OCI-LY7 (cell line): Measurements from ENCODE around the gene TMED3. TPM values are rescaled to one million over a fixed set of nuclear protein-coding genes. Genes with fewer than 3 reads are reported as not detected.

Experiments used
- BruUV-seq: library from RNA; stranded (reverse); fragments of 400-500 nt; replicated peaks from 2 replicates; lab custom pipeline; 2021; lab: Mats Ljungman, UMichigan
- CTCF ChIA-PET: fragments of 300-600 bp; sonication (Branson Sonifier 250); formaldehyde crosslinking; loops from one replicate; lab custom pipeline; 2022; ENCODE audit warnings: antibody characterized with exemption; ENCODE audit not compliant: unreplicated experiment; lab: Charles Lee
- POLR2A ChIA-PET: fragments of 300-600 bp; sonication (Branson Sonifier 250); formaldehyde crosslinking; loops from one replicate; lab custom pipeline; 2022; ENCODE audit warnings: antibody characterized with exemption; lab: Charles Lee
- DNase-seq: peaks from one replicate; pipeline ENCODE4 v3.0.0-alpha.2; 2015; ENCODE audit warnings: low spot score
- H2AFZ ChIP-seq: fragments of 200-600 bp; sonication (generic), shearing (Covaris generic); 2 replicates; pipeline ENCODE4 v1.6.1; 2014; ENCODE audit warnings: mild to moderate bottlenecking, antibody characterized with exemption, low read length, moderate library complexity
- H3K27ac ChIP-seq: fragments of 200-600 bp; sonication (generic); 2 replicates; pipeline ENCODE4 v1.5.1; 2014; ENCODE audit warnings: mixed run types, low read depth, mild to moderate bottlenecking, moderate library complexity, low read length, inconsistent platforms; ENCODE audit not compliant: poor library complexity, severe bottlenecking
- H3K36me3 ChIP-seq: fragments of 200-600 bp; sonication (generic); 2 replicates; pipeline ENCODE4 v1.6.1; 2014; ENCODE audit warnings: mild to moderate bottlenecking, antibody characterized with exemption, low read length, moderate library complexity, mixed read lengths; ENCODE audit not compliant: insufficient read depth
- H3K4me1 ChIP-seq: fragments of 200-600 bp; sonication (generic); 2 replicates; pipeline ENCODE4 v1.5.1; 2014; ENCODE audit warnings: mild to moderate bottlenecking, low read length; ENCODE audit not compliant: insufficient read depth, poor library complexity, severe bottlenecking
- H3K4me2 ChIP-seq: fragments of 200-600 bp; sonication (generic); 2 replicates; pipeline ENCODE4 v1.6.1; 2014; ENCODE audit warnings: mild to moderate bottlenecking, low read length
- H3K4me3 ChIP-seq: fragments of 200-600 bp; sonication (generic); 2 replicates; pipeline ENCODE4 v1.5.1; 2014; ENCODE audit warnings: mild to moderate bottlenecking, low read depth, low read length; ENCODE audit not compliant: poor library complexity, severe bottlenecking
- H3K79me2 ChIP-seq: fragments of 200-600 bp; sonication (generic); 2 replicates; pipeline ENCODE4 v1.6.1; 2016; ENCODE audit warnings: low read depth, mild to moderate bottlenecking, low read length, moderate library complexity, mixed read lengths; ENCODE audit not compliant: insufficient read depth
- H3K9me2 ChIP-seq: fragments of 200-600 bp; sonication (generic); 2 replicates; pipeline ENCODE4 v1.6.1; 2016; ENCODE audit warnings: mild to moderate bottlenecking, low read length, mixed read lengths; ENCODE audit not compliant: insufficient read depth
- H3K9me3 ChIP-seq: fragments of 200-600 bp; sonication (generic); 2 replicates; pipeline ENCODE4 v1.6.1; 2014; ENCODE audit warnings: mild to moderate bottlenecking, mixed run types, low read length, mixed read lengths
- H4K20me1 ChIP-seq: fragments of 200-600 bp; sonication (generic); 2 replicates; pipeline ENCODE4 v1.6.1; 2014; ENCODE audit warnings: mild to moderate bottlenecking, antibody characterized with exemption, low read length, moderate library complexity, mixed read lengths; ENCODE audit not compliant: insufficient read depth
- EZH2phosphoT487 ChIP-seq: fragments of 200-600 bp; sonication (generic); IDR thresholded peaks from 2 replicates; pipeline ENCODE4 v1.6.1; 2018; ENCODE audit warnings: low read depth, borderline replicate concordance, mild to moderate bottlenecking, mixed run types, antibody characterized with exemption, low read length, moderate library complexity, mixed read lengths
- intact Hi-C: fragments of 100-400 bp; cut with micrococcal nuclease; formaldehyde crosslinking; loops from one replicate; pipeline ENCODE4 v1.10.0; 2022; ENCODE audit not compliant: unreplicated experiment
- total RNA-seq, 2 experiments: library from RNA; depleted of rRNA in 1 of 2; stranded (reverse); fragments of >200 nt in 1 of 2; shearing (Covaris generic) in 1 of 2; gene quantifications; 2 replicates each; pipeline ENCODE4 v1.2.3, GENCODE V29; 2014 to 2022
- TF ChIP-seq, protein P1 (sequence below): fragments of 200-600 bp; sonication (generic); conservative IDR thresholded peaks from 2 replicates; pipeline ENCODE4 v1.5.1; 2014; ENCODE audit warnings: mild to moderate bottlenecking, antibody characterized with exemption, low read length, moderate library complexity, mixed read lengths

The TMED3 gene
- total RNA-seq, 2 experiments from 2014 or later: 33.2 to 55.9 TPM

DNA sequence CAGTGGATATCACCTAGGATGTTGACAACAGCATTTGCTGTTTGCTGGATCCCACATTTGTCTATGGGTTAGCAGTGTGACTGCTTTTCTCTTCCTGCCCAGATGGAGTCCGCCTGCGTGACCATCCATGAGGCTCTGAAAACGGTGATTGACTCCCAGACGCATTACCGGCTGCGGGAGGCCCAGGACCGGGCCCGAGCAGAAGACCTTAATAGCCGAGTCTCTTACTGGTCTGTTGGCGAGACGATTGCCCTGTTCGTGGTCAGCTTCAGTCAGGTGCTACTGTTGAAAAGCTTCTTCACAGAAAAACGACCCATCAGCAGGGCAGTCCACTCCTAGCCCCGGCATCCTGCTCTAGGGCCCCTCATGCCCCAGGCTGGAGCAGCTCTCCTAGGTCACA is 11.0 kb downstream of the TMED3 start:
- no peak overlapping the region for H2AFZ ChIP-seq
- TF ChIP-seq EZH2phosphoT487: no peak
- TF ChIP-seq, protein P1, sequence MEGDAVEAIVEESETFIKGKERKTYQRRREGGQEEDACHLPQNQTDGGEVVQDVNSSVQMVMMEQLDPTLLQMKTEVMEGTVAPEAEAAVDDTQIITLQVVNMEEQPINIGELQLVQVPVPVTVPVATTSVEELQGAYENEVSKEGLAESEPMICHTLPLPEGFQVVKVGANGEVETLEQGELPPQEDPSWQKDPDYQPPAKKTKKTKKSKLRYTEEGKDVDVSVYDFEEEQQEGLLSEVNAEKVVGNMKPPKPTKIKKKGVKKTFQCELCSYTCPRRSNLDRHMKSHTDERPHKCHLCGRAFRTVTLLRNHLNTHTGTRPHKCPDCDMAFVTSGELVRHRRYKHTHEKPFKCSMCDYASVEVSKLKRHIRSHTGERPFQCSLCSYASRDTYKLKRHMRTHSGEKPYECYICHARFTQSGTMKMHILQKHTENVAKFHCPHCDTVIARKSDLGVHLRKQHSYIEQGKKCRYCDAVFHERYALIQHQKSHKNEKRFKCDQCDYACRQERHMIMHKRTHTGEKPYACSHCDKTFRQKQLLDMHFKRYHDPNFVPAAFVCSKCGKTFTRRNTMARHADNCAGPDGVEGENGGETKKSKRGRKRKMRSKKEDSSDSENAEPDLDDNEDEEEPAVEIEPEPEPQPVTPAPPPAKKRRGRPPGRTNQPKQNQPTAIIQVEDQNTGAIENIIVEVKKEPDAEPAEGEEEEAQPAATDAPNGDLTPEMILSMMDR: no peak
- H3K9me2 ChIP-seq: no peaks in the 10 kb centered on the region
- H3K4me3 ChIP-seq: no peak overlapping the region
- H3K9me3 ChIP-seq: no peaks in the 10 kb centered on the region
- intact Hi-C loops: no loop called here
- BruUV-seq: no TSS peak
- H3K36me3 ChIP-seq: peaks cover 89% of the 10 kb centered on the region
- CTCF ChIA-PET: no interaction called here
- POLR2A ChIA-PET: no interaction called here
- H3K79me2 ChIP-seq: no peaks in the 10 kb centered on the region
- H3K4me2 ChIP-seq: no peak overlapping the region
- DNase-seq: no peak
- H3K4me1 ChIP-seq: no peaks in the 10 kb centered on the region
- H3K27ac ChIP-seq: no peak overlapping the region
- no peaks in the 10 kb centered on the region for H4K20me1 ChIP-seq

GRCh38 chr15:79322306-79322705 is 11.4 kb downstream of the TMED3 start:
- CTCF ChIA-PET: no interaction called here

GRCh38 chr15:79322945-79323344 is 12.0 kb downstream of the TMED3 start:
- Histone ChIP-seq H3K36me3 (peaks cover 82% of the 10 kb centered on the region), H3K27ac (no peak overlapping the region), H3K4me1 (no peaks in the 10 kb centered on the region), H4K20me1 (no peaks in the 10 kb centered on the region), H3K79me2 (no peaks in the 10 kb centered on the region), H3K4me3 (no peak overlapping the region), H3K9me3 (no peaks in the 10 kb centered on the region), H2AFZ (no peak overlapping the region), H3K9me2 (no peaks in the 10 kb centered on the region), H3K4me2 (no peak overlapping the region)
- intact Hi-C loops: no loop called here
- ChIA-PET POLR2A (no interaction called here), CTCF (no interaction called here)
- BruUV-seq: no TSS peak
- DNase-seq: no peak
- TF ChIP-seq EZH2phosphoT487: no peak
- TF ChIP-seq, protein P1: no peak

More at GRCh38 chr15:79322306-79322705, 11.4 kb downstream of the TMED3 start:
- Histone ChIP-seq H2AFZ (no peak overlapping the region), H3K79me2 (no peaks in the 10 kb centered on the region), H3K9me2 (no peaks in the 10 kb centered on the region), H4K20me1 (no peaks in the 10 kb centered on the region), H3K4me2 (no peak overlapping the region), H3K4me1 (no peaks in the 10 kb centered on the region), H3K36me3 (peaks cover 88% of the 10 kb centered on the region), H3K4me3 (no peak overlapping the region), H3K9me3 (no peaks in the 10 kb centered on the region), H3K27ac (no peak overlapping the region)
- no TSS peak for BruUV-seq
- TF ChIP-seq, protein P1: no peak
- no peak for TF ChIP-seq EZH2phosphoT487
- intact Hi-C loops: no loop called here
- POLR2A ChIA-PET: no interaction called here
- DNase-seq: no peak
